Trophoblast cell (in vitro differentiated cells and primary cell): ENCODE measurements around the gene TPPP.

Experiments
- DNase-seq, 2 donors: peaks; one replicate each; pipeline ENCODE4 v3.0.0-alpha.2; 2016
- H2AFZ ChIP-seq: 2 replicates; pipeline ENCODE4 v1.6.1; 2013; ENCODE audit warnings: low read length, moderate library complexity, mild to moderate bottlenecking; ENCODE audit not compliant: insufficient read depth, poor library complexity
- H2AK5ac ChIP-seq: 2 replicates; pipeline ENCODE4 v1.6.1; 2013; ENCODE audit warnings: mild to moderate bottlenecking, low read length
- H2BK120ac ChIP-seq: 2 replicates; pipeline ENCODE4 v1.6.1; 2013; ENCODE audit warnings: low read length, mild to moderate bottlenecking, moderate library complexity; ENCODE audit not compliant: insufficient read depth, poor library complexity
- H2BK12ac ChIP-seq: 2 replicates; pipeline ENCODE4 v1.6.1; 2013; ENCODE audit warnings: mild to moderate bottlenecking, low read length, moderate library complexity
- H2BK5ac ChIP-seq: 2 replicates; pipeline ENCODE4 v1.6.1; 2013; ENCODE audit warnings: low read length, low read depth, moderate library complexity, mild to moderate bottlenecking; ENCODE audit not compliant: poor library complexity
- H3K14ac ChIP-seq: 2 replicates; pipeline ENCODE4 v1.6.1; 2013; ENCODE audit warnings: mild to moderate bottlenecking, low read length
- H3K18ac ChIP-seq: 2 replicates; pipeline ENCODE4 v1.6.1; 2013; ENCODE audit warnings: mild to moderate bottlenecking, low read length
- H3K23ac ChIP-seq: 2 replicates; pipeline ENCODE4 v1.6.1; 2013; ENCODE audit warnings: low read length
- H3K27ac ChIP-seq: 2 replicates; pipeline ENCODE4 v1.5.1; 2013; ENCODE audit warnings: low read depth, mild to moderate bottlenecking, inconsistent platforms, low read length, moderate library complexity
- H3K27me3 ChIP-seq: 2 replicates; pipeline ENCODE4 v1.6.1; 2013; ENCODE audit warnings: inconsistent platforms, mild to moderate bottlenecking, low read length, moderate library complexity; ENCODE audit not compliant: insufficient read depth
- H3K36me3 ChIP-seq, 2 experiments: 1 replicate in 1 of 2; 2 replicates in 1 of 2; pipeline ENCODE4 v1.6.1; 2013; ENCODE audit warnings: low read length in 2 of 2, mild to moderate bottlenecking in 2 of 2, moderate library complexity in 1 of 2; ENCODE audit not compliant: insufficient read depth in 2 of 2, control insufficient read depth in 1 of 2
- H3K4ac ChIP-seq: 2 replicates; pipeline ENCODE4 v1.6.1; 2013; ENCODE audit warnings: low read depth, mild to moderate bottlenecking, low read length, moderate library complexity
- H3K4me1 ChIP-seq, 2 experiments: 1 replicate in 1 of 2; 2 replicates in 1 of 2; pipeline ENCODE4 v1.6.1; 2013; ENCODE audit warnings: low read length in 2 of 2, mild to moderate bottlenecking in 2 of 2, moderate library complexity in 1 of 2; ENCODE audit not compliant: insufficient read depth in 2 of 2, control insufficient read depth in 1 of 2
- H3K4me2 ChIP-seq: 2 replicates; pipeline ENCODE4 v1.6.1; 2013; ENCODE audit warnings: inconsistent platforms, mild to moderate bottlenecking, low read length, moderate library complexity
- H3K4me3 ChIP-seq: 2 replicates; pipeline ENCODE4 v1.5.1; 2013; ENCODE audit warnings: mild to moderate bottlenecking, low read depth, low read length, inconsistent platforms
- H3K79me1 ChIP-seq: one replicate; pipeline ENCODE4 v1.6.1; 2013; ENCODE audit warnings: low read length
- H3K79me2 ChIP-seq: 2 replicates; pipeline ENCODE4 v1.6.1; 2013; ENCODE audit warnings: low read length, mild to moderate bottlenecking; ENCODE audit not compliant: control insufficient read depth, insufficient read depth, poor library complexity
- H3K9ac ChIP-seq: 2 replicates; pipeline ENCODE4 v1.6.1; 2013; ENCODE audit warnings: mild to moderate bottlenecking, low read length
- H3K9me3 ChIP-seq: 2 replicates; pipeline ENCODE4 v1.6.1; 2013; ENCODE audit warnings: low read depth, mild to moderate bottlenecking, control low read depth, inconsistent platforms, low read length; ENCODE audit not compliant: insufficient read depth
- H4K12ac ChIP-seq: 2 replicates; pipeline ENCODE4 v1.6.1; 2013; ENCODE audit warnings: low read depth, mild to moderate bottlenecking, low read length, moderate library complexity
- H4K8ac ChIP-seq: 2 replicates; pipeline ENCODE4 v1.6.1; 2013; ENCODE audit warnings: low read depth, mild to moderate bottlenecking, low read length, moderate library complexity
- H4K91ac ChIP-seq: one replicate; pipeline ENCODE4 v1.6.1; 2013; ENCODE audit warnings: low read depth, mild to moderate bottlenecking, low read length, moderate library complexity
- WGBS: extraction: QIAGEN DNeasy Blood & Tissue Kit; methylation state at CpG from one replicate; pipeline ENCODE4 v1.1.7; 2013; ENCODE audit warnings: missing lambda C conversion rate; ENCODE audit not compliant: insufficient read length, insufficient coverage; ENCODE audit errors: extremely low coverage; 5-methylcytosine and 5-hydroxymethylcytosine counted together

Gene TPPP

GRCh38 chr5:651296-652022 is 41.7 kb downstream of the TPPP start:
- H3K27me3 ChIP-seq, result no peaks in the 10 kb centered on the region
- H3K9ac ChIP-seq, result no peak overlapping the region
- no peaks in the 10 kb centered on the region for H3K4me1 ChIP-seq
- H3K36me3 ChIP-seq, result peaks cover 33 to 46% of the 10 kb centered on the region in 2 experiments
- no peaks in the 10 kb centered on the region for H3K79me2 ChIP-seq
- H3K4me3 ChIP-seq, result no peak overlapping the region
- no CpG with 5 or more reads among the region's 16 CpGs for WGBS
- no peaks in the 10 kb centered on the region for H3K79me1 ChIP-seq
- no peak overlapping the region for H4K8ac ChIP-seq
- H2BK5ac ChIP-seq, result no peak overlapping the region
- H2BK12ac ChIP-seq, result no peak overlapping the region
- no peak overlapping the region for H3K4ac ChIP-seq
- no peak for DNase-seq
- no peak overlapping the region for H4K91ac ChIP-seq
- no peak overlapping the region for H3K4me2 ChIP-seq
- no peak overlapping the region for H4K12ac ChIP-seq
- peaks cover 11% of the 10 kb centered on the region for H3K9me3 ChIP-seq
- H2AFZ ChIP-seq, result no peak overlapping the region
- H2BK120ac ChIP-seq, result no peak overlapping the region
- H3K23ac ChIP-seq, result no peak overlapping the region
- no peak overlapping the region for H3K18ac ChIP-seq
- no peak overlapping the region for H3K27ac ChIP-seq
- no peak overlapping the region for H3K14ac ChIP-seq
- no peak overlapping the region for H2AK5ac ChIP-seq

- Histone ChIP-seq H3K27ac (no peak overlapping the region), H3K4me3 (no peak overlapping the region), H2AFZ (no peak overlapping the region), H3K9ac (no peak overlapping the region), H3K9me3 (peaks cover 6% of the 10 kb centered on the region), H3K14ac (no peak overlapping the region), H2AK5ac (no peak overlapping the region), H4K91ac (no peak overlapping the region), H3K4me1 (no peaks in the 10 kb centered on the region), H4K8ac (no peak overlapping the region), H3K27me3 (no peaks in the 10 kb centered on the region), H3K79me1 (no peaks in the 10 kb centered on the region), H3K23ac (no peak overlapping the region), H2BK120ac (no peak overlapping the region), H4K12ac (no peak overlapping the region), H3K18ac (no peak overlapping the region), H3K36me3 (peaks cover 51 to 62% of the 10 kb centered on the region in 2 experiments), H3K4ac (no peak overlapping the region), H3K79me2 (no peaks in the 10 kb centered on the region), H2BK12ac (no peak overlapping the region), H2BK5ac (no peak overlapping the region), H3K4me2 (no peak overlapping the region)
- DNase-seq, result no peak
- WGBS, result no CpG with 5 or more reads among the region's 9 CpGs
These were observed 45.4 kb downstream of the TPPP start for GRCh38 chr5:647727-648126.

GRCh38 chr5:647311-647710 is 45.8 kb downstream of the TPPP start:
- Histone ChIP-seq H4K91ac (no peak overlapping the region), H3K4ac (no peak overlapping the region), H3K9me3 (peaks cover 6% of the 10 kb centered on the region), H3K14ac (no peak overlapping the region), H2BK5ac (no peak overlapping the region), H4K8ac (no peak overlapping the region), H3K4me1 (no peaks in the 10 kb centered on the region), H3K79me1 (no peaks in the 10 kb centered on the region), H3K18ac (no peak overlapping the region), H3K36me3 (peaks cover 53 to 64% of the 10 kb centered on the region in 2 experiments), H2BK12ac (no peak overlapping the region), H2BK120ac (no peak overlapping the region), H3K4me2 (no peak overlapping the region), H3K27ac (no peak overlapping the region), H4K12ac (no peak overlapping the region), H2AK5ac (no peak overlapping the region), H3K79me2 (no peaks in the 10 kb centered on the region), H3K4me3 (no peak overlapping the region), H3K9ac (no peak overlapping the region), H2AFZ (no peak overlapping the region), H3K27me3 (no peaks in the 10 kb centered on the region), H3K23ac (no peak overlapping the region)
- WGBS, result no CpG with 5 or more reads among the region's 4 CpGs
- no peak for DNase-seq

GRCh38 chr5:646396-647201 is 46.6 kb downstream of the TPPP start:
- H2BK12ac ChIP-seq, result no peak overlapping the region
- no peaks in the 10 kb centered on the region for H3K27me3 ChIP-seq
- H2AK5ac ChIP-seq, result no peak overlapping the region
- H3K9ac ChIP-seq, result no peak overlapping the region
- no peak overlapping the region for H2AFZ ChIP-seq
- no peak overlapping the region for H3K4ac ChIP-seq
- peaks cover 49 to 58% of the 10 kb centered on the region in 2 experiments for H3K36me3 ChIP-seq
- no peak overlapping the region for H3K18ac ChIP-seq
- H3K23ac ChIP-seq, result no peak overlapping the region
- no peaks in the 10 kb centered on the region for H3K79me1 ChIP-seq
- H3K27ac ChIP-seq, result no peak overlapping the region
- H4K8ac ChIP-seq, result no peak overlapping the region
- no peak overlapping the region for H2BK120ac ChIP-seq
- no peaks in the 10 kb centered on the region for H3K79me2 ChIP-seq
- no peak overlapping the region for H4K91ac ChIP-seq
- no peaks in the 10 kb centered on the region for H3K4me1 ChIP-seq
- no peak overlapping the region for H3K4me3 ChIP-seq
- WGBS, result no CpG with 5 or more reads among the region's 18 CpGs
- H3K4me2 ChIP-seq, result no peak overlapping the region
- DNase-seq, result no peak
- peaks cover 6% of the 10 kb centered on the region for H3K9me3 ChIP-seq
- no peak overlapping the region for H3K14ac ChIP-seq
- no peak overlapping the region for H4K12ac ChIP-seq
- no peak overlapping the region for H2BK5ac ChIP-seq
